Adrenal gland (tissue), 12 donors: Measurements from ENCODE around the gene SECTM1. TPM values are rescaled to one million over a fixed set of nuclear protein-coding genes. Genes with fewer than 3 reads are reported as not detected.

ENCODE experiments used
- DNase-seq, 7 donors: peaks; one replicate each; pipeline ENCODE4 v3.0.0-alpha.2; 2019 to 2020
- H3K27ac ChIP-seq, 5 donors: fragments of 200-600 bp; sonication (generic) in 4 of 5; 1 replicate in 3 of 5; 2 replicates in 2 of 5; pipeline versions ENCODE4 v1.5.1 to v1.8.0; 2016 to 2020; ENCODE audit warnings: mild to moderate bottlenecking in 1 of 5
- H3K27me3 ChIP-seq: fragments of 200-600 bp; 2 replicates; pipeline ENCODE4 v1.8.0; 2021
- H3K36me3 ChIP-seq, 2 donors: fragments of 200-600 bp; replicated peaks in 1 of 2; 1 replicate in 1 of 2; 2 replicates in 1 of 2; pipeline versions ENCODE4 v1.5.1 to v1.8.0; 2018 to 2022
- H3K4me1 ChIP-seq, 2 donors: fragments of 200-600 bp; replicated peaks in 1 of 2; 1 replicate in 1 of 2; 2 replicates in 1 of 2; pipeline versions ENCODE4 v1.5.1 to v1.8.0; 2018 to 2021
- H3K4me3 ChIP-seq, 4 donors: fragments of 200-600 bp; sonication (generic) in 3 of 4; one replicate each; pipeline ENCODE4 v1.5.1; 2016 to 2018
- H3K9me3 ChIP-seq, 3 donors: fragments of 200-600 bp; sonication (generic) in 1 of 3; replicated peaks in 1 of 3; 1 replicate in 2 of 3; 2 replicates in 1 of 3; pipeline versions ENCODE4 v1.5.1 to v1.8.0; 2016 to 2021
- POLR2A ChIP-seq, 2 donors: fragments of 450-650 bp; IDR thresholded peaks; one replicate each; pipeline ENCODE4 v1.6.1; 2017; ENCODE audit warnings: antibody characterized with exemption in 2 of 2, mild to moderate bottlenecking in 2 of 2, moderate library complexity in 1 of 2
- WGBS, 4 donors: extraction: QIAGEN DNeasy Blood & Tissue Kit in 2 of 4; methylation state at CpG; one replicate each; pipeline versions ENCODE4 v1.1.5 to v1.1.7; 2013 to 2017; 5-methylcytosine and 5-hydroxymethylcytosine counted together
- intact Hi-C, 2 donors: fragments of 100-400 bp; cut with DNase I; formaldehyde crosslinking; loops; one replicate each; pipeline versions ENCODE4 v1.14.1 to v1.15.0; 2022 to 2023
- polyA plus RNA-seq, 3 donors: library from polyadenylated mRNA; stranded (reverse); fragments of 200-250 nt in 2 of 3; fragments of 350-450 nt in 1 of 3; fragmentation: Illumina TruSeq in 1 of 3; extraction: RNeasy Lipid Tissue Mini Kit (QIAGEN cat#74804) in 1 of 3; gene quantifications; one replicate each; pipeline ENCODE4 v1.2.3, GENCODE V29; 2013 to 2014
- total RNA-seq, 9 donors: library from RNA; depleted of rRNA in 4 of 9; stranded (reverse); fragments of >200 nt in 4 of 9; fragments of 120-200 nt in 1 of 9; fragmentation: NEBNext Ultra II Directional in 1 of 9; extraction: Animal tissue kit (Norgen Biotek cat#: 25700) in 1 of 9; gene quantifications; one replicate each; pipeline versions ENCODE4 v1.1.0 to v1.2.4, GENCODE V29; 2013 to 2023
- TF ChIP-seq, protein P1 (sequence below), 6 experiments: fragments of 450-650 bp in 4 of 6; fragments of 200-600 bp in 2 of 6; sonication (generic) in 1 of 6; IDR thresholded peaks; 1 replicate in 5 of 6; 2 replicates in 1 of 6; pipeline versions ENCODE4 v1.5.1 to v1.8.0; 2016 to 2021; ENCODE audit warnings: antibody characterized with exemption in 6 of 6, mild to moderate bottlenecking in 2 of 6, moderate library complexity in 1 of 6
- donor health status: healthy with polysubstance abuse.
- donor health status: Bipolar disorder and iron deficiency.
- donor health status: DM: yes; HTN: yes; CAD: no.
- donor health status: DM: no; HTN: no; CAD: no.
- donor health status: DM: no; HTN: no; CAD: no.
- donor health status: DM: yes; HTN: yes; CAD: no.

The SECTM1 gene
- total and polyA plus RNA-seq, 12 donors: 1.2 to 24.3 (median 5.9) TPM

DNA sequence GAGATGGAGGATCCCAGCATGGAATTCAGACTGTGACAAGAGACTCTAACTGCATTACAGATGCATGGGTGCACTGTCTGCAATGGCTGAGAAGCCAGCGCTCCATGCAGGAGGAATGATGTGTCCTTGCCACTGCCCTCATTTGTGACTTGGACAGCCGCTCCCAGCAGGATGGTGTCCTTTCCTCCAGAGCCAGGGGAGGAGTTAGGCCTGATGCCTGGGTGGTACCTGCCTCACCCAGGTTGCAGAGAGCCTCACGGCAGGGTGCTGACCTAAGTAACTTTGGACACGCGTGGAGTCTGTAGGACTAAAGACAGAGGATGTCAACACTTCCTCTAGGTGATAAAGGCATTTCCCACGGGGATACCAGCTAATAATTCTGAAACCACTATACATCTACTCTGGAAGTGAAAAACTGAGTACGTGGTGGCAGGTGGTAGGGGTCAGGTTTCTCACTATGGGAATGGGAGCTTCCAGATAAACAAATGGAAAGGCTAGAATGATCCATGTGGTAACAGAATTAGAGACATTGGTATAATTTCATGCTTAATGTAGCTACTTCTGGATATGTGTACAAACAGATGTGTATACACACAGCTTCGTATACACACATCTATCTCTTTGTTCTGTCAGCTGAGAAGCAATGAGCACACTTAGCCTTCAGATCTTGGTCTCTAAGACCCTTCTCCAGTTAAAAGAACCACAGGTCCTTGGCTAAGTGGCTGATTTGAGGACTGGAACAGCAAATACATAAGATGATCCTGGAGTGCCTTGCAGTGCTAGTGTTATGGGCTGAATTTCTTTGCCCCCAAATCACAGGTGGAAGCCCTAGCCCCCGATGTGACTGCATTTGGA, 46.3 kb downstream of the SECTM1 start:
- Histone ChIP-seq H3K27ac (peak overlapping the region in 3 of 5 donors; percentile 43 to 73 (median 44)), H3K27me3 (no peaks in the 10 kb centered on the region), H3K36me3 (no peaks in the 10 kb centered on the region), H3K4me1 (peaks cover 0 to 15% of the 10 kb centered on the region in 2 donors), H3K4me3 (no peak overlapping the region), H3K9me3 (no peaks in the 10 kb centered on the region)
- WGBS, 4 donors: 77 to 83% (median 80%) methylated on average over 9 of the region's 9 CpGs
- intact Hi-C loops: no loop called here
- TF ChIP-seq POLR2A (IDR thresholded peaks at IDR 0.05): no peak
- TF ChIP-seq, protein P1, sequence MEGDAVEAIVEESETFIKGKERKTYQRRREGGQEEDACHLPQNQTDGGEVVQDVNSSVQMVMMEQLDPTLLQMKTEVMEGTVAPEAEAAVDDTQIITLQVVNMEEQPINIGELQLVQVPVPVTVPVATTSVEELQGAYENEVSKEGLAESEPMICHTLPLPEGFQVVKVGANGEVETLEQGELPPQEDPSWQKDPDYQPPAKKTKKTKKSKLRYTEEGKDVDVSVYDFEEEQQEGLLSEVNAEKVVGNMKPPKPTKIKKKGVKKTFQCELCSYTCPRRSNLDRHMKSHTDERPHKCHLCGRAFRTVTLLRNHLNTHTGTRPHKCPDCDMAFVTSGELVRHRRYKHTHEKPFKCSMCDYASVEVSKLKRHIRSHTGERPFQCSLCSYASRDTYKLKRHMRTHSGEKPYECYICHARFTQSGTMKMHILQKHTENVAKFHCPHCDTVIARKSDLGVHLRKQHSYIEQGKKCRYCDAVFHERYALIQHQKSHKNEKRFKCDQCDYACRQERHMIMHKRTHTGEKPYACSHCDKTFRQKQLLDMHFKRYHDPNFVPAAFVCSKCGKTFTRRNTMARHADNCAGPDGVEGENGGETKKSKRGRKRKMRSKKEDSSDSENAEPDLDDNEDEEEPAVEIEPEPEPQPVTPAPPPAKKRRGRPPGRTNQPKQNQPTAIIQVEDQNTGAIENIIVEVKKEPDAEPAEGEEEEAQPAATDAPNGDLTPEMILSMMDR (IDR thresholded peaks at IDR 0.05): no peak
- no peak for DNase-seq

DNA sequence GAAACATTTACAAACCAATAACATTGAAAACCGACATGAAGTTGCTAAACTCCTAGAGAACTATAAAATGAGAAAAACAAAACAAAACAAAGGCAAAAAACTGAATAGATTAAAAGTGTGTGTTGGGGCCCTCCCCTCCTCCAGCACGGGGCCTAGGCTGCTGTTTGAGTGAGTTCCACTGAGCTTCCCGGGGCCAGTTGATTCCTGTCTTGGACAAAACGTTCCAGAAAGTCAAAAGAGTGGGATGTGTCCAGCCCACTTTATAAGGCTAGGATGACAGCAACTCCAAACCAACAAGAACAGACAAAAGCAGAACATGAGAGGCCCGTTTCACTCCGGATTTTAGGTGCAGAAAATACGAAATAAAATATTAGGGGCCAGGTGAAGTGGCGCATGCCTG, 48.4 kb downstream of the SECTM1 start:
- intact Hi-C loops: no loop called here
- peaks cover 0 to 16% of the 10 kb centered on the region in 2 donors for H3K4me1 ChIP-seq
- no peaks in the 10 kb centered on the region for H3K9me3 ChIP-seq
- no peak for DNase-seq
- peak overlapping the region in 1 of 5 donors; percentile 14 for H3K27ac ChIP-seq
- no peaks in the 10 kb centered on the region for H3K36me3 ChIP-seq
- WGBS, 4 donors: 61 to 72% (median 67%) methylated on average over 8 of the region's 8 CpGs
- TF ChIP-seq, protein P1 (IDR thresholded peaks at IDR 0.05): no peak
- no peak for TF ChIP-seq POLR2A (IDR thresholded peaks at IDR 0.05)
- no peaks in the 10 kb centered on the region for H3K27me3 ChIP-seq
- H3K4me3 ChIP-seq: no peak overlapping the region

DNA sequence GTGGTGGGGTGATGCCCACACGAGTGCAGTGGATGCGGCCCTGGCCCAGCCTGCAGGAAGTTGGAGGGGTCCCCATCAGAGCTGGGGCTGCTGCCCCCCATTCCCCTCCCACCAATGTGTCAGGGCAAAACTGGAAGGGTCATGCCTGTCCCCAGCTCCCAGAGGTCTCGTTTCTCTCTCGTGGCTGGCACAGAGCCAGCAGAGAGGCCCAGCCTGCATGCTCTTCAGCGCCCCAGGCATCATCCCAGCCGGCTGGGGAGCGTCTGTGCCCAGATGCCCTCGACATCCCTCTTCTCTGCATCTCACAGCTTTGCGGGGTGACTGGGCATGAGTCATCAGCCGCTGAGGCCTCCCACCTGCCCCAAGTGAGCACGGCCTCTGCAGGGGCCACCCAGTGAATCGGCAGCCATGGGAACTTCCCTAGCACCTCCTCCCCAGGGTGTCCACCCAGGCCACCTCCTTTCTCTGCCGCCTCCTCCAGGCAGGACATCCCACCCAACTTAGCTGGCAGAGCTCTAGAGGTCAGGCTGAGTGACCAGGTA, 50.3 kb downstream of the SECTM1 start:
- no peaks in the 10 kb centered on the region for H3K27me3 ChIP-seq
- TF ChIP-seq POLR2A (IDR thresholded peaks at IDR 0.05): no peak
- TF ChIP-seq, protein P1 (IDR thresholded peaks at IDR 0.05): no peak
- no peaks in the 10 kb centered on the region for H3K36me3 ChIP-seq
- H3K4me1 ChIP-seq: peaks cover 0 to 16% of the 10 kb centered on the region in 2 donors
- WGBS, 4 donors: 35 to 44% (median 43%) methylated on average over 9 to 13 of the region's 13 CpGs; no CpG with 5 or more reads in 1 of the 4 donors
- peak overlapping the region in 1 of 5 donors; percentile 12 for H3K27ac ChIP-seq
- peak in 3 of 7 donors; percentile 27 to 89 (median 49) for DNase-seq
- no peaks in the 10 kb centered on the region for H3K9me3 ChIP-seq
- intact Hi-C loops: no loop called here
- no peak overlapping the region for H3K4me3 ChIP-seq
